Measurements from ENCODE around the gene KASH5. TPM values are rescaled to one million over a fixed set of nuclear protein-coding genes. Genes with fewer than 3 reads are reported as not detected.

KASH5 gene
- total and polyA plus RNA-seq, 2 experiments from 2014 or later, result 0.44 TPM; not detected in 1

DNA sequence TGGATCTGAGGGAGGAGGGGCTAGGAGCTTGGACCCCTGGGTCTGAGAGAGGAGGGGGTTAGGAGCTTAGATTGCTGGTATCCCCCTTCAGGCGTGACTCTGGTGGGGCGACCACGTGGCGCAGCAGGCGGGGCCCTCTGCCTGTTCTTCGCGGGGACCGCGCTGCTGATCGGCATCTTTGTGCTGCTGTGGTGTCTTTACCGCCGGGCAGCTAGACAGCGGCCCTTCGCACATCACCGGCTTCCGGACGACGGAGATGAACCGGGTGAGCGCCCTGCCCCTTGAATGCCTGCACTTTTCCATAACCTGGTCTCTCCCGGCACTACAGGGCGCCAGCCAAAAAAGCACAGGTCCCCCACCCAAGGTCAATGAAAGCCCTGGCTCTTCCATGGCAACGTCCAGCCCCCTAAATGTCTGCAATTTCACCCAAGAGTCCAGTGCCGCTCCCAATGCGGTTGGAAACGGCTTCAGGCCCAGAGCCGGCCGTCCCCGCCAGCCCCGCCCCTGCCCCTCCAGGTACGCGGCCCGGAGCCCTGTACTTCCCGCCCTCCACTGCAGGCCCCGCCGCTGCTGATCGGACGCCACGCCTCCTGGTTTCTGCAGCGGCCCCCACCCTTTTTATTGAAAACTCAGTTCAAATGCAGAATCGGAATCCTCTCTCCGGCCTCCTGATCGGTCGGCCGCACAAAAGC is 40.0 kb downstream of the KASH5 start:
- peaks cover 5% of the 10 kb centered on the region for H3K36me3 Mint-ChIP-seq (ENCODE audit: low read depth)
- no peaks in the 10 kb centered on the region for H3K9me2 ChIP-seq (ENCODE audit: insufficient read depth)
- no peaks in the 10 kb centered on the region for H4K20me1 ChIP-seq (replicated peaks; ENCODE audit: insufficient read depth)
- peaks cover 43% of the 10 kb centered on the region for H3F3A ChIP-seq (replicated peaks; ENCODE audit: low read depth)
- peak overlapping the region; percentile 98 for H3K4me2 ChIP-seq
- DNase-seq (ENCODE audit: low spot score) (peak; percentile 88), ATAC-seq (peak; percentile 60)
- H3K4me3 Mint-ChIP-seq, result peak overlapping the region; percentile 81
- peaks cover 16% of the 10 kb centered on the region; the same call in 2 of the 3 replicates for H3K9me3 Mint-ChIP-seq
- no peaks in the 10 kb centered on the region for H3K36me3 ChIP-seq (ENCODE audit: insufficient read depth)
- H3K4me3 ChIP-seq, result peak overlapping the region; percentile 82
- no peaks in the 10 kb centered on the region for H3K79me2 ChIP-seq (replicated peaks; ENCODE audit: insufficient read depth)
- H2AFZ ChIP-seq, result peak overlapping the region; percentile 90; the same call in 1 of the 2 replicates
- no peak overlapping the region for H3K27ac Mint-ChIP-seq
- peaks cover 57% of the 10 kb centered on the region for H3K4me1 Mint-ChIP-seq
- TF ChIP-seq POLR2AphosphoS5 (IDR thresholded peaks at IDR 0.05; ENCODE audit: low read depth), result peak; percentile 60
- no peak for TF ChIP-seq STAT1 (IDR thresholded peaks at IDR 0.05; ENCODE audit: unreplicated experiment)
- peaks cover 75% of the 10 kb centered on the region for H3K27me3 Mint-ChIP-seq (ENCODE audit: insufficient read depth, low read depth, poor library complexity)
- H3K27me3 ChIP-seq (ENCODE audit: insufficient read depth), result peaks cover 81% of the 10 kb centered on the region
- H3K27ac ChIP-seq (ENCODE audit: low read depth), result no peak overlapping the region
- peaks cover 44% of the 10 kb centered on the region for H3K4me1 ChIP-seq (ENCODE audit: insufficient read depth)

DNA sequence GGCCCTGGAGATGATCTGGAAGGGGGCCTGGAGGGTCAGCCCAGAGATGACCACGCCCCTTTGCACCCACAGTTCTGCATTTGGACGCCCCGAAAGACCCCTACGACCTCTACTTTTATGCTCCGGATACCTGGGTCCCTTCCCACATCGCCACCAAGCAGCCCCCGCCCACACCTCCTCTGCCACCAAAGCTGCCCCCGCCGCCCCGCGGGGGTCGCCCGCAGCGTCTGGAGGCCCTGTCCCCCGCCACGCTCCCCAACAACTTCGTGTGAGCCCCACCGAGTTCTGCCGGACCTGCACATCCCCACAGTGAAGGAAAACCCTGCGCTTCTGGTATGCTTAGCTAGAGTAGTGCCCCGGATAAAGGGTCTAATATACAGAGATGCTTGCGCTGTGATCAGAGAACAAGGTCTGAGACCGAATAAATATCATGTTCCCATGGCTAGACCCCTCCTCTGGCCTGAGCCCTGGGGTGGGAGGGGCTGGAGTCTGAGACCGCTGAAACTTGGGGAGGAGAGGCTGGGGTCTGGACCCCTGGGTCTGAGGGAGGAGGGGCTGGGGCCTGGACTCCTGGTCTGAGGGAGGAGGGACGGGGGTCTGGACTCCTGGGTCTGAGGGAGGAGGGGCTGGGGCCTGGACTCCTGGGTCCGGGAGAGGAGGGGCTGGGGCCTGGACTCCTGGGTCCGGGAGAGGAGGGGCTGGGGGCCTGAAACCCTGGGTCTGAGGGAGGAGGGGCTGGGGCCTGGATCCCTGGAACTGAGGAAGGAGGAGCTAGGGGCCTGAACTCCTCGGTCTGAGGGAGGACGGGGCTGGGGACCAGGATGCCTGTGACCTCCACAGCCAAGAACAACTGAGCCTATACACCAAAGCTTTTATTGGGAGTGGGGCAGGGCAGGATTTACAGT is 40.8 kb downstream of the KASH5 start:
- Mint-ChIP-seq H3K9me3 (peaks cover 13% of the 10 kb centered on the region; the same call in 2 of the 3 replicates), H3K27ac (peak overlapping the region; percentile 45; the same call in 1 of the 2 replicates), H3K4me1 (peaks cover 57% of the 10 kb centered on the region), H3K4me3 (peak overlapping the region; percentile 81), H3K27me3 (ENCODE audit: insufficient read depth, low read depth, poor library complexity) (peaks cover 76% of the 10 kb centered on the region), H3K36me3 (ENCODE audit: low read depth) (peaks cover 5% of the 10 kb centered on the region)
- ATAC-seq (peak; percentile 1), DNase-seq (ENCODE audit: low spot score) (no peak)
- peaks cover 39% of the 10 kb centered on the region for H3F3A ChIP-seq (replicated peaks; ENCODE audit: low read depth)
- peak overlapping the region; percentile 82 for H3K4me3 ChIP-seq
- H3K79me2 ChIP-seq (replicated peaks; ENCODE audit: insufficient read depth), result no peaks in the 10 kb centered on the region
- H3K4me2 ChIP-seq, result peak overlapping the region; percentile 98
- H2AFZ ChIP-seq, result peak overlapping the region; percentile 90; the same call in 1 of the 2 replicates
- no peaks in the 10 kb centered on the region for H3K36me3 ChIP-seq (ENCODE audit: insufficient read depth)
- H4K20me1 ChIP-seq (replicated peaks; ENCODE audit: insufficient read depth), result no peaks in the 10 kb centered on the region
- H3K27me3 ChIP-seq (ENCODE audit: insufficient read depth), result peaks cover 81% of the 10 kb centered on the region
- H3K9me2 ChIP-seq (ENCODE audit: insufficient read depth), result no peaks in the 10 kb centered on the region
- H3K27ac ChIP-seq (ENCODE audit: low read depth), result no peak overlapping the region
- peaks cover 44% of the 10 kb centered on the region for H3K4me1 ChIP-seq (ENCODE audit: insufficient read depth)
- TF ChIP-seq CREB1 (CRISPR knock-in tag; IDR thresholded peaks at IDR 0.05; ENCODE audit: low read depth) (no peak), ZNF331 (CRISPR knock-in tag; IDR thresholded peaks at IDR 0.05; ENCODE audit: low read depth) (no peak), EZH2phosphoT487 (IDR thresholded peaks at IDR 0.05; ENCODE audit: unreplicated experiment) (no peak), JUNB (IDR thresholded peaks at IDR 0.05; ENCODE audit: unreplicated experiment) (no peak)
- TF ChIP-seq, protein P1, sequence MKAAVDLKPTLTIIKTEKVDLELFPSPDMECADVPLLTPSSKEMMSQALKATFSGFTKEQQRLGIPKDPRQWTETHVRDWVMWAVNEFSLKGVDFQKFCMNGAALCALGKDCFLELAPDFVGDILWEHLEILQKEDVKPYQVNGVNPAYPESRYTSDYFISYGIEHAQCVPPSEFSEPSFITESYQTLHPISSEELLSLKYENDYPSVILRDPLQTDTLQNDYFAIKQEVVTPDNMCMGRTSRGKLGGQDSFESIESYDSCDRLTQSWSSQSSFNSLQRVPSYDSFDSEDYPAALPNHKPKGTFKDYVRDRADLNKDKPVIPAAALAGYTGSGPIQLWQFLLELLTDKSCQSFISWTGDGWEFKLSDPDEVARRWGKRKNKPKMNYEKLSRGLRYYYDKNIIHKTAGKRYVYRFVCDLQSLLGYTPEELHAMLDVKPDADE (IDR thresholded peaks at IDR 0.05), result no peak
- TF ChIP-seq, protein P2, sequence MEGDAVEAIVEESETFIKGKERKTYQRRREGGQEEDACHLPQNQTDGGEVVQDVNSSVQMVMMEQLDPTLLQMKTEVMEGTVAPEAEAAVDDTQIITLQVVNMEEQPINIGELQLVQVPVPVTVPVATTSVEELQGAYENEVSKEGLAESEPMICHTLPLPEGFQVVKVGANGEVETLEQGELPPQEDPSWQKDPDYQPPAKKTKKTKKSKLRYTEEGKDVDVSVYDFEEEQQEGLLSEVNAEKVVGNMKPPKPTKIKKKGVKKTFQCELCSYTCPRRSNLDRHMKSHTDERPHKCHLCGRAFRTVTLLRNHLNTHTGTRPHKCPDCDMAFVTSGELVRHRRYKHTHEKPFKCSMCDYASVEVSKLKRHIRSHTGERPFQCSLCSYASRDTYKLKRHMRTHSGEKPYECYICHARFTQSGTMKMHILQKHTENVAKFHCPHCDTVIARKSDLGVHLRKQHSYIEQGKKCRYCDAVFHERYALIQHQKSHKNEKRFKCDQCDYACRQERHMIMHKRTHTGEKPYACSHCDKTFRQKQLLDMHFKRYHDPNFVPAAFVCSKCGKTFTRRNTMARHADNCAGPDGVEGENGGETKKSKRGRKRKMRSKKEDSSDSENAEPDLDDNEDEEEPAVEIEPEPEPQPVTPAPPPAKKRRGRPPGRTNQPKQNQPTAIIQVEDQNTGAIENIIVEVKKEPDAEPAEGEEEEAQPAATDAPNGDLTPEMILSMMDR (conservative IDR thresholded peaks at IDR 0.05; ENCODE audit: low read depth in 2 of 2), result no peak
- TF ChIP-seq, protein P3, sequence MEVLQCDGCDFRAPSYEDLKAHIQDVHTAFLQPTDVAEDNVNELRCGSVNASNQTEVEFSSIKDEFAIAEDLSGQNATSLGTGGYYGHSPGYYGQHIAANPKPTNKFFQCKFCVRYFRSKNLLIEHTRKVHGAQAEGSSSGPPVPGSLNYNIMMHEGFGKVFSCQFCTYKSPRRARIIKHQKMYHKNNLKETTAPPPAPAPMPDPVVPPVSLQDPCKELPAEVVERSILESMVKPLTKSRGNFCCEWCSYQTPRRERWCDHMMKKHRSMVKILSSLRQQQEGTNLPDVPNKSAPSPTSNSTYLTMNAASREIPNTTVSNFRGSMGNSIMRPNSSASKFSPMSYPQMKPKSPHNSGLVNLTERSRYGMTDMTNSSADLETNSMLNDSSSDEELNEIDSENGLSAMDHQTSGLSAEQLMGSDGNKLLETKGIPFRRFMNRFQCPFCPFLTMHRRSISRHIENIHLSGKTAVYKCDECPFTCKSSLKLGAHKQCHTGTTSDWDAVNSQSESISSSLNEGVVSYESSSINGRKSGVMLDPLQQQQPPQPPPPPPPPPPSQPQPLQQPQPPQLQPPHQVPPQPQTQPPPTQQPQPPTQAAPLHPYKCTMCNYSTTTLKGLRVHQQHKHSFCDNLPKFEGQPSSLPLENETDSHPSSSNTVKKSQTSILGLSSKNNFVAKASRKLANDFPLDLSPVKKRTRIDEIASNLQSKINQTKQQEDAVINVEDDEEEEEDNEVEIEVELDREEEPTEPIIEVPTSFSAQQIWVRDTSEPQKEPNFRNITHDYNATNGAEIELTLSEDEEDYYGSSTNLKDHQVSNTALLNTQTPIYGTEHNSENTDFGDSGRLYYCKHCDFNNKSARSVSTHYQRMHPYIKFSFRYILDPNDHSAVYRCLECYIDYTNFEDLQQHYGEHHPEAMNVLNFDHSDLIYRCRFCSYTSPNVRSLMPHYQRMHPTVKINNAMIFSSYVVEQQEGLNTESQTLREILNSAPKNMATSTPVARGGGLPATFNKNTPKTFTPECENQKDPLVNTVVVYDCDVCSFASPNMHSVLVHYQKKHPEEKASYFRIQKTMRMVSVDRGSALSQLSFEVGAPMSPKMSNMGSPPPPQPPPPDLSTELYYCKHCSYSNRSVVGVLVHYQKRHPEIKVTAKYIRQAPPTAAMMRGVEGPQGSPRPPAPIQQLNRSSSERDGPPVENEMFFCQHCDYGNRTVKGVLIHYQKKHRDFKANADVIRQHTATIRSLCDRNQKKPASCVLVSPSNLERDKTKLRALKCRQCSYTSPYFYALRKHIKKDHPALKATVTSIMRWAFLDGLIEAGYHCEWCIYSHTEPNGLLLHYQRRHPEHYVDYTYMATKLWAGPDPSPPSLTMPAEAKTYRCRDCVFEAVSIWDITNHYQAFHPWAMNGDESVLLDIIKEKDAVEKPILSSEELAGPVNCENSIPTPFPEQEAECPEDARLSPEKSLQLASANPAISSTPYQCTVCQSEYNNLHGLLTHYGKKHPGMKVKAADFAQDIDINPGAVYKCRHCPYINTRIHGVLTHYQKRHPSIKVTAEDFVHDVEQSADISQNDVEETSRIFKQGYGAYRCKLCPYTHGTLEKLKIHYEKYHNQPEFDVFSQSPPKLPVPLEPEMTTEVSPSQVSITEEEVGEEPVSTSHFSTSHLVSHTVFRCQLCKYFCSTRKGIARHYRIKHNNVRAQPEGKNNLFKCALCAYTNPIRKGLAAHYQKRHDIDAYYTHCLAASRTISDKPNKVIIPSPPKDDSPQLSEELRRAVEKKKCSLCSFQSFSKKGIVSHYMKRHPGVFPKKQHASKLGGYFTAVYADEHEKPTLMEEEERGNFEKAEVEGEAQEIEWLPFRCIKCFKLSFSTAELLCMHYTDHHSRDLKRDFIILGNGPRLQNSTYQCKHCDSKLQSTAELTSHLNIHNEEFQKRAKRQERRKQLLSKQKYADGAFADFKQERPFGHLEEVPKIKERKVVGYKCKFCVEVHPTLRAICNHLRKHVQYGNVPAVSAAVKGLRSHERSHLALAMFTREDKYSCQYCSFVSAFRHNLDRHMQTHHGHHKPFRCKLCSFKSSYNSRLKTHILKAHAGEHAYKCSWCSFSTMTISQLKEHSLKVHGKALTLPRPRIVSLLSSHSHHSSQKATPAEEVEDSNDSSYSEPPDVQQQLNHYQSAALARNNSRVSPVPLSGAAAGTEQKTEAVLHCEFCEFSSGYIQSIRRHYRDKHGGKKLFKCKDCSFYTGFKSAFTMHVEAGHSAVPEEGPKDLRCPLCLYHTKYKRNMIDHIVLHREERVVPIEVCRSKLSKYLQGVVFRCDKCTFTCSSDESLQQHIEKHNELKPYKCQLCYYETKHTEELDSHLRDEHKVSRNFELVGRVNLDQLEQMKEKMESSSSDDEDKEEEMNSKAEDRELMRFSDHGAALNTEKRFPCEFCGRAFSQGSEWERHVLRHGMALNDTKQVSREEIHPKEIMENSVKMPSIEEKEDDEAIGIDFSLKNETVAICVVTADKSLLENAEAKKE (CRISPR knock-in tag; IDR thresholded peaks at IDR 0.05), result no peak

Measured in GM23338 (cell line).